GM10266 (cell line): ENCODE results near the gene ZC3H7A.
"Not testable (repeated sequence)": the region's sequence is repeated elsewhere in the genome, so short reads cannot be mapped to it uniquely, and the experiment has no call there.

Experiments
- DNase-seq: peaks from one replicate; pipeline ENCODE4 v3.0.0; 2012; ENCODE audit errors: extremely low spot score
- CTCF ChIP-seq: IDR thresholded peaks from 2 replicates; pipeline ENCODE4 v1.5.1; 2012; ENCODE audit warnings: mild to moderate bottlenecking, low read depth; ENCODE audit not compliant: control insufficient read depth, insufficient read depth; ENCODE audit errors: missing control alignments

ZC3H7A gene

GRCh38 chr16:11835309-11835708 is 38.3 kb upstream of the ZC3H7A start:
- TF ChIP-seq CTCF: no peak
- DNase-seq: no peak

- DNase-seq: no peak
- TF ChIP-seq CTCF: no peak
Observed at GRCh38 chr16:11833951-11834695, 37.1 kb upstream of the ZC3H7A start.

GRCh38 chr16:11828696-11829095 is 31.6 kb upstream of the ZC3H7A start:
- DNase-seq: no peak
- TF ChIP-seq CTCF: no peak

GRCh38 chr16:11825520-11826165 is 28.6 kb upstream of the ZC3H7A start:
- DNase-seq: not testable (repeated sequence)

- no peak for DNase-seq
Observed at GRCh38 chr16:11824362-11824761, 27.3 kb upstream of the ZC3H7A start.

GRCh38 chr16:11823645-11824044 is 26.6 kb upstream of the ZC3H7A start:
- not testable (repeated sequence) for DNase-seq

More at GRCh38 chr16:11824362-11824761, 27.3 kb upstream of the ZC3H7A start:
- TF ChIP-seq CTCF: no peak

GRCh38 chr16:11819798-11820197 is 22.7 kb upstream of the ZC3H7A start:
- no peak for TF ChIP-seq CTCF
- no peak for DNase-seq

- not testable (repeated sequence) for DNase-seq
Observed at GRCh38 chr16:11818970-11819369, 21.9 kb upstream of the ZC3H7A start.

- no peak for DNase-seq
- TF ChIP-seq CTCF: no peak
Observed at GRCh38 chr16:11816123-11816522, 19.1 kb upstream of the ZC3H7A start.

- not testable (repeated sequence) for DNase-seq
Observed at GRCh38 chr16:11814800-11815199, 17.7 kb upstream of the ZC3H7A start.
